HCT116 (cell line): ENCODE results near the gene ERC2. TPM values are rescaled to one million over a fixed set of nuclear protein-coding genes. Genes with fewer than 3 reads are reported as not detected.

Experiments
- ATAC-seq: fragments of 200-7000 bp; cut with Tn5 transposase; 2 replicates; pipeline ENCODE4 v1.9.1; 2020; ENCODE audit warnings: mild to moderate bottlenecking, moderate library complexity
- BruUV-seq: library from RNA; stranded (reverse); fragments of 400-500 nt; replicated peaks from 2 replicates; lab custom pipeline; 2021; lab: Mats Ljungman, UMichigan
- CTCF ChIA-PET: fragments of 300-600 bp; sonication (Branson Sonifier 250); formaldehyde crosslinking; loops from one replicate; lab custom pipeline; 2021; ENCODE audit warnings: antibody characterized with exemption; lab: Charles Lee
- POLR2A ChIA-PET: fragments of 300-600, 350-600 bp; sonication (Branson Sonifier 250); formaldehyde crosslinking; loops from one replicate; lab custom pipeline; 2021; ENCODE audit warnings: antibody characterized with exemption; lab: Charles Lee
- RAD21 ChIA-PET, 2 experiments: fragments of 300-600 bp; sonication (Branson Sonifier 250); formaldehyde crosslinking; loops; one replicate each; lab custom pipeline; 2023; ENCODE audit warnings: low total read pairs in 2 of 2; ENCODE audit not compliant: uncharacterized antibody in 2 of 2, unreplicated experiment in 2 of 2, low non-redundant PET in 1 of 2; lab: Charles Lee
- DNase-seq: peaks from one replicate; pipeline ENCODE4 v3.0.0-alpha.2; 2010; ENCODE audit warnings: low read depth, low spot score
- H2AFZ ChIP-seq: fragments of 200-600 bp; shearing (Covaris generic), sonication (generic); 2 replicates; pipeline ENCODE4 v1.6.1; 2017; ENCODE audit warnings: low read depth, mixed run types, mixed read lengths, antibody characterized with exemption, low read length; ENCODE audit not compliant: poor library complexity, severe bottlenecking
- H3K27ac ChIP-seq: 2 replicates; pipeline ENCODE4 v1.5.1; 2012; ENCODE audit warnings: low read depth, low read length
- H3K27me3 ChIP-seq: fragments of 200-600 bp; sonication (generic); 2 replicates; pipeline ENCODE4 v1.6.1; 2016; ENCODE audit warnings: mixed run types, low read length, mixed read lengths; ENCODE audit not compliant: insufficient read depth
- H3K36me3 ChIP-seq, 2 experiments: fragments of 200-500 bp in 1 of 2; fragments of 200-600 bp in 1 of 2; sonication (Bioruptor generic) in 1 of 2; sonication (generic) in 1 of 2; 2 replicates each; pipeline versions ENCODE4 v1.5.1 to v1.6.1; 2014 to 2016; ENCODE audit warnings: low read length in 2 of 2, inconsistent platforms in 1 of 2, mixed read lengths in 1 of 2, mixed run types in 1 of 2; ENCODE audit not compliant: insufficient read depth in 2 of 2, control insufficient read depth in 1 of 2
- H3K4me1 ChIP-seq, 2 experiments: fragments of 200-600 bp in 1 of 2; sonication (generic) in 1 of 2; 2 replicates each; pipeline versions ENCODE4 v1.5.1 to v1.6.1; 2012 to 2017; ENCODE audit warnings: low read length in 2 of 2, inconsistent platforms in 1 of 2, mild to moderate bottlenecking in 1 of 2, mixed read lengths in 1 of 2, mixed run types in 1 of 2, moderate library complexity in 1 of 2; ENCODE audit not compliant: insufficient read depth in 2 of 2, control insufficient read depth in 1 of 2
- H3K4me2 ChIP-seq: fragments of 200-600 bp; sonication (generic); 2 replicates; pipeline ENCODE4 v1.6.1; 2017; ENCODE audit warnings: mixed run types, low read length, mixed read lengths
- H3K4me3 ChIP-seq, 2 experiments: fragments of 200-600 bp in 1 of 2; sonication (generic) in 1 of 2; replicated peaks in 1 of 2; 2 replicates each; pipeline ENCODE4 v1.5.1; 2011 to 2016; ENCODE audit warnings: low read length in 2 of 2, control low read depth in 1 of 2, low read depth in 1 of 2, mild to moderate bottlenecking in 1 of 2, mixed read lengths in 1 of 2, mixed run types in 1 of 2
- H3K79me2 ChIP-seq: fragments of 200-600 bp; sonication (generic); 2 replicates; pipeline ENCODE4 v1.6.1; 2017; ENCODE audit warnings: mild to moderate bottlenecking, mixed run types, low read length, moderate library complexity, mixed read lengths; ENCODE audit not compliant: insufficient read depth
- H3K9ac ChIP-seq: fragments of 200-600 bp; sonication (generic); 2 replicates; pipeline ENCODE4 v1.6.1; 2016; ENCODE audit warnings: low read length, mixed read lengths
- H3K9me2 ChIP-seq: fragments of 200-600 bp; sonication (generic), shearing (Covaris generic); 2 replicates; pipeline ENCODE4 v1.6.1; 2017; ENCODE audit warnings: mixed run types, mild to moderate bottlenecking, moderate library complexity; ENCODE audit not compliant: insufficient read depth
- H3K9me3 ChIP-seq, 2 experiments: fragments of 200-500 bp in 1 of 2; fragments of 200-600 bp in 1 of 2; sonication (Bioruptor generic) in 1 of 2; sonication (generic) in 1 of 2; 2 replicates each; pipeline ENCODE4 v1.6.1; 2014 to 2017; ENCODE audit warnings: low read length in 2 of 2, mixed read lengths in 2 of 2, inconsistent platforms in 1 of 2, low read depth in 1 of 2, mild to moderate bottlenecking in 1 of 2, mixed run types in 1 of 2, moderate library complexity in 1 of 2; ENCODE audit not compliant: control insufficient read depth in 1 of 2, insufficient read depth in 1 of 2
- H4K20me1 ChIP-seq: fragments of 200-600 bp; sonication (generic), shearing (Covaris generic); 2 replicates; pipeline ENCODE4 v1.6.1; 2017; ENCODE audit warnings: mixed run types, mild to moderate bottlenecking, moderate library complexity; ENCODE audit not compliant: insufficient read depth
- ATF3 ChIP-seq: IDR thresholded peaks from 2 replicates; pipeline ENCODE4 v1.6.1; 2012
- CEBPB ChIP-seq: IDR thresholded peaks from 2 replicates; pipeline ENCODE4 v1.6.1; 2012; ENCODE audit warnings: low read depth
- CTCF ChIP-seq, 3 experiments: fragments of 200-600 bp in 1 of 3; sonication (generic) in 1 of 3; IDR thresholded peaks in 2 of 3; conservative IDR thresholded peaks in 1 of 3; 2 replicates each; pipeline ENCODE4 v1.5.1; 2012 to 2017; ENCODE audit warnings: low read depth in 2 of 3, low read length in 2 of 3, antibody characterized with exemption in 1 of 3, borderline replicate concordance in 1 of 3, control low read depth in 1 of 3, mild to moderate bottlenecking in 1 of 3, mixed read lengths in 1 of 3, mixed run types in 1 of 3, moderate library complexity in 1 of 3; ENCODE audit not compliant: insufficient read depth in 1 of 3
- EGR1 ChIP-seq: IDR thresholded peaks from 2 replicates; pipeline ENCODE4 v1.6.1; 2012; ENCODE audit warnings: low read depth
- EZH2 ChIP-seq: fragments of 200-600 bp; sonication (generic); IDR thresholded peaks from 2 replicates; pipeline ENCODE4 v1.6.1; 2017; ENCODE audit warnings: antibody characterized with exemption, mixed run types
- JUND ChIP-seq: IDR thresholded peaks from 2 replicates; pipeline ENCODE4 v1.6.1; 2012
- RAD21 ChIP-seq: IDR thresholded peaks from 2 replicates; pipeline ENCODE4 v1.6.1; 2012; ENCODE audit warnings: low read depth, mild to moderate bottlenecking
- SP1 ChIP-seq: IDR thresholded peaks from 2 replicates; pipeline ENCODE4 v1.6.1; 2012; ENCODE audit warnings: low read depth
- SRF ChIP-seq: IDR thresholded peaks from 2 replicates; pipeline ENCODE4 v1.6.1; 2012; ENCODE audit warnings: low read depth
- TCF7L2 ChIP-seq: IDR thresholded peaks from 2 replicates; pipeline ENCODE4 v1.7.0; 2011; ENCODE audit warnings: borderline replicate concordance, inconsistent platforms; ENCODE audit not compliant: insufficient read depth, insufficient read length; ENCODE audit errors: extremely low read depth
- YY1 ChIP-seq: IDR thresholded peaks from 2 replicates; pipeline ENCODE4 v1.6.1; 2011; ENCODE audit warnings: low read length, low read depth, moderate library complexity, mild to moderate bottlenecking; ENCODE audit not compliant: insufficient replicate concordance; ENCODE audit errors: extremely low read depth
- ZBTB33 ChIP-seq: IDR thresholded peaks from 2 replicates; pipeline ENCODE4 v1.6.1; 2011; ENCODE audit warnings: mild to moderate bottlenecking, low read length, moderate library complexity; ENCODE audit not compliant: insufficient replicate concordance; ENCODE audit errors: extremely low read depth
- ZFX ChIP-seq: fragments of 450-650 bp; IDR thresholded peaks from 2 replicates; pipeline ENCODE4 v1.6.1; 2017
- ZNF274 ChIP-seq: fragments of 200-500 bp; sonication (Bioruptor generic); IDR thresholded peaks from 2 replicates; pipeline ENCODE4 v1.6.1; 2014; ENCODE audit warnings: mild to moderate bottlenecking, low read depth, low read length, inconsistent platforms
- intact Hi-C: fragments of 100-400 bp; cut with micrococcal nuclease; formaldehyde crosslinking; loops from 2 replicates; pipeline ENCODE4 v1.10.0; 2022
- total RNA-seq: library from RNA; stranded (reverse); gene quantifications from one replicate; pipeline ENCODE4 v1.2.1, GENCODE V29; 2021; ENCODE audit not compliant: unreplicated experiment
- TF ChIP-seq, protein P1 (sequence below): IDR thresholded peaks from 2 replicates; pipeline ENCODE4 v1.6.1; 2012; ENCODE audit warnings: low read depth

Gene ERC2
- total RNA-seq, 1 experiment from 2014 or later = not detected

GRCh38 chr3:56003129-56003528, 465.1 kb downstream of the ERC2 start:
- H3K4me2 ChIP-seq = no peak overlapping the region
- no peaks in the 10 kb centered on the region for H3K36me3 ChIP-seq
- DNase-seq (no peak), ATAC-seq (no peak)
- H2AFZ ChIP-seq = no peak overlapping the region
- intact Hi-C loops = no loop called here
- no peak overlapping the region for H3K27ac ChIP-seq
- no peak overlapping the region for H3K9ac ChIP-seq
- H3K27me3 ChIP-seq = no peaks in the 10 kb centered on the region
- ChIA-PET CTCF (no interaction called here), POLR2A (no interaction called here), RAD21 (no interaction called here)
- H3K4me1 ChIP-seq = no peaks in the 10 kb centered on the region
- BruUV-seq = no TSS peak
- no peaks in the 10 kb centered on the region for H3K9me2 ChIP-seq
- no peaks in the 10 kb centered on the region for H4K20me1 ChIP-seq
- H3K79me2 ChIP-seq = no peaks in the 10 kb centered on the region
- H3K9me3 ChIP-seq = no peaks in the 10 kb centered on the region; a peak in 1 of 4 replicates
- no peak for TF ChIP-seq SRF
- no peak for TF ChIP-seq TCF7L2
- no peak for TF ChIP-seq JUND
- TF ChIP-seq RAD21 = no peak
- no peak for TF ChIP-seq ZBTB33
- no peak for TF ChIP-seq ZFX
- no peak for TF ChIP-seq CTCF (IDR thresholded peaks at IDR 0.05 in 2 of 3, conservative IDR thresholded peaks at IDR 0.05 in 1 of 3; ENCODE audit: borderline replicate concordance in 1 of 3, insufficient read depth in 1 of 3, low read depth in 2 of 3, low read length in 2 of 3)
- no peak for TF ChIP-seq ZNF274
- TF ChIP-seq, protein P1, sequence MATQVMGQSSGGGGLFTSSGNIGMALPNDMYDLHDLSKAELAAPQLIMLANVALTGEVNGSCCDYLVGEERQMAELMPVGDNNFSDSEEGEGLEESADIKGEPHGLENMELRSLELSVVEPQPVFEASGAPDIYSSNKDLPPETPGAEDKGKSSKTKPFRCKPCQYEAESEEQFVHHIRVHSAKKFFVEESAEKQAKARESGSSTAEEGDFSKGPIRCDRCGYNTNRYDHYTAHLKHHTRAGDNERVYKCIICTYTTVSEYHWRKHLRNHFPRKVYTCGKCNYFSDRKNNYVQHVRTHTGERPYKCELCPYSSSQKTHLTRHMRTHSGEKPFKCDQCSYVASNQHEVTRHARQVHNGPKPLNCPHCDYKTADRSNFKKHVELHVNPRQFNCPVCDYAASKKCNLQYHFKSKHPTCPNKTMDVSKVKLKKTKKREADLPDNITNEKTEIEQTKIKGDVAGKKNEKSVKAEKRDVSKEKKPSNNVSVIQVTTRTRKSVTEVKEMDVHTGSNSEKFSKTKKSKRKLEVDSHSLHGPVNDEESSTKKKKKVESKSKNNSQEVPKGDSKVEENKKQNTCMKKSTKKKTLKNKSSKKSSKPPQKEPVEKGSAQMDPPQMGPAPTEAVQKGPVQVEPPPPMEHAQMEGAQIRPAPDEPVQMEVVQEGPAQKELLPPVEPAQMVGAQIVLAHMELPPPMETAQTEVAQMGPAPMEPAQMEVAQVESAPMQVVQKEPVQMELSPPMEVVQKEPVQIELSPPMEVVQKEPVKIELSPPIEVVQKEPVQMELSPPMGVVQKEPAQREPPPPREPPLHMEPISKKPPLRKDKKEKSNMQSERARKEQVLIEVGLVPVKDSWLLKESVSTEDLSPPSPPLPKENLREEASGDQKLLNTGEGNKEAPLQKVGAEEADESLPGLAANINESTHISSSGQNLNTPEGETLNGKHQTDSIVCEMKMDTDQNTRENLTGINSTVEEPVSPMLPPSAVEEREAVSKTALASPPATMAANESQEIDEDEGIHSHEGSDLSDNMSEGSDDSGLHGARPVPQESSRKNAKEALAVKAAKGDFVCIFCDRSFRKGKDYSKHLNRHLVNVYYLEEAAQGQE = no peak
- TF ChIP-seq EZH2 = no peak
- TF ChIP-seq CEBPB = no peak
- TF ChIP-seq YY1 = no peak
- TF ChIP-seq EGR1 = no peak
- no peak for TF ChIP-seq SP1
- no peak for TF ChIP-seq ATF3
- no peak overlapping the region for H3K4me3 ChIP-seq
